Effector CD4-positive, alpha-beta T cell (primary cell): ENCODE measurements around the gene NOTCH2NLA.
"Not testable (repeated sequence)": the region's sequence is repeated elsewhere in the genome, so short reads cannot be mapped to it uniquely, and the experiment has no call there.

Experiments used
- DNase-seq: peaks from one replicate; pipeline ENCODE4 v3.0.0-alpha.2; 2020

Gene NOTCH2NLA

DNA sequence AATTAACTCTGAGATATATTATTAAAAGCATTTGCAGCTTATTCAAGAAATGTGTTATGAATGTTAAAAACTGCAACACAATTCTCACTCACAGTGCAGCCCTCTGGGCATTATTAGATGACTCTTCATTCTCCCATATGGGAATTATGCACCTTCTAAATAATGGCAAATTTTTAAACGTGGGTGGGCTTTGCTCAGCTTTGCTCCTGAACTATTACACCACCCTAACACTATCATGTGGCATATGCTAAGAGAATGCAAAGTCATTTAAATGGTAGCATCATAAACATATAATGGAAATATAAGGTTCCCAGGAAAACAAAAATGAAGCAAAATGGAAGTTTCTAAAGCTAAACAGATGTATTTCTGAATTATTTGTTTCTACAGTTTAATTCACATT lies 61.5 kb downstream of the NOTCH2NLA start:
- DNase-seq = not testable (repeated sequence)

- not testable (repeated sequence) for DNase-seq
Measured at GRCh38 chr1:146144465-146144864, 84.4 kb downstream of the NOTCH2NLA start, which contains the start of gene NBPF10. Gene NBPF10, minus strand, starts transcription at chr1:146144804. Its CDS starts 35 bp downstream, at chr1:146144769.
